H9 (cell line): Measurements from ENCODE around the gene NCAM1. TPM values are rescaled to one million over a fixed set of nuclear protein-coding genes. Genes with fewer than 3 reads are reported as not detected.
"Not testable (repeated sequence)": the region's sequence is repeated elsewhere in the genome, so short reads cannot be mapped to it uniquely, and the experiment has no call there.

ENCODE experiments used
- DNase-seq: peaks from one replicate; pipeline ENCODE4 v3.0.0-alpha.2; 2017
- H2AFZ ChIP-seq: one replicate; pipeline ENCODE4 v1.6.1; 2013; ENCODE audit warnings: mild to moderate bottlenecking, low read length, control low read depth, moderate library complexity
- H2AK5ac ChIP-seq: 2 replicates; pipeline ENCODE4 v1.6.1; 2013; ENCODE audit warnings: low read length, control low read depth, mixed read lengths; ENCODE audit not compliant: insufficient read length
- H2BK120ac ChIP-seq: one replicate; pipeline ENCODE4 v1.6.1; 2013; ENCODE audit warnings: low read depth, mild to moderate bottlenecking, low read length, control low read depth, inconsistent platforms; ENCODE audit not compliant: poor library complexity, severe bottlenecking
- H2BK12ac ChIP-seq: 2 replicates; pipeline ENCODE4 v1.6.1; 2013; ENCODE audit warnings: low read length, control low read depth, mixed read lengths, low read depth; ENCODE audit not compliant: insufficient read length
- H2BK15ac ChIP-seq: 2 replicates; pipeline ENCODE4 v1.6.1; 2013; ENCODE audit warnings: low read depth, low read length, control low read depth
- H2BK20ac ChIP-seq: one replicate; pipeline ENCODE4 v1.6.1; 2013; ENCODE audit warnings: low read depth, mild to moderate bottlenecking, low read length, control low read depth, inconsistent platforms; ENCODE audit not compliant: poor library complexity, severe bottlenecking
- H2BK5ac ChIP-seq: 2 replicates; pipeline ENCODE4 v1.6.1; 2013; ENCODE audit warnings: low read length, control low read depth, mixed read lengths; ENCODE audit not compliant: insufficient read length
- H3K14ac ChIP-seq: 2 replicates; pipeline ENCODE4 v1.6.1; 2013; ENCODE audit warnings: low read length, control low read depth; ENCODE audit not compliant: insufficient read depth
- H3K18ac ChIP-seq: 2 replicates; pipeline ENCODE4 v1.6.1; 2013; ENCODE audit warnings: low read depth, mild to moderate bottlenecking, mixed read lengths, low read length, control low read depth; ENCODE audit not compliant: insufficient read length
- H3K23ac ChIP-seq: 2 replicates; pipeline ENCODE4 v1.6.1; 2013; ENCODE audit warnings: low read length, control low read depth, mixed read lengths, low read depth; ENCODE audit not compliant: insufficient read length
- H3K23me2 ChIP-seq: 2 replicates; pipeline ENCODE4 v1.6.1; 2013; ENCODE audit warnings: low read depth, mild to moderate bottlenecking, mixed read lengths, low read length, control low read depth; ENCODE audit not compliant: insufficient read length, poor library complexity, severe bottlenecking
- H3K27ac ChIP-seq: 2 replicates; pipeline ENCODE4 v1.5.1; 2013; ENCODE audit warnings: low read length, control low read depth, mixed read lengths, low read depth; ENCODE audit not compliant: insufficient read length
- H3K27me3 ChIP-seq: 2 replicates; pipeline ENCODE4 v1.6.1; 2013; ENCODE audit warnings: low read length, control low read depth, inconsistent platforms; ENCODE audit not compliant: insufficient read depth
- H3K4ac ChIP-seq: 2 replicates; pipeline ENCODE4 v1.6.1; 2013; ENCODE audit warnings: low read depth, mild to moderate bottlenecking, control low read depth, inconsistent platforms, low read length, moderate library complexity
- H3K4me1 ChIP-seq: 2 replicates; pipeline ENCODE4 v1.6.1; 2013; ENCODE audit warnings: low read length, control low read depth, inconsistent platforms; ENCODE audit not compliant: insufficient read depth
- H3K4me2 ChIP-seq: 2 replicates; pipeline ENCODE4 v1.6.1; 2013; ENCODE audit warnings: low read length, control low read depth, mixed read lengths; ENCODE audit not compliant: insufficient read length, insufficient read depth
- H3K56ac ChIP-seq: 2 replicates; pipeline ENCODE4 v1.6.1; 2013; ENCODE audit warnings: low read depth, mild to moderate bottlenecking, mixed read lengths, low read length, control low read depth; ENCODE audit not compliant: insufficient read length
- H3K79me1 ChIP-seq: 2 replicates; pipeline ENCODE4 v1.6.1; 2013; ENCODE audit warnings: low read depth, mild to moderate bottlenecking, moderate library complexity, low read length, control low read depth, inconsistent platforms; ENCODE audit not compliant: insufficient read depth, poor library complexity, severe bottlenecking
- H3K79me2 ChIP-seq: 2 replicates; pipeline ENCODE4 v1.6.1; 2013; ENCODE audit warnings: low read length, control low read depth, inconsistent platforms; ENCODE audit not compliant: insufficient read depth
- H3K9ac ChIP-seq: 2 replicates; pipeline ENCODE4 v1.6.1; 2013; ENCODE audit warnings: low read length, control low read depth, mixed read lengths; ENCODE audit not compliant: insufficient read length; ENCODE audit errors: extremely low read depth
- H3K9me3 ChIP-seq: one replicate; pipeline ENCODE4 v1.6.1; 2013; ENCODE audit warnings: low read depth, low read length, inconsistent platforms; ENCODE audit not compliant: control insufficient read depth
- H3T11ph ChIP-seq: one replicate; pipeline ENCODE4 v1.6.1; 2013; ENCODE audit warnings: mild to moderate bottlenecking, low read length, control low read depth, inconsistent platforms
- H4K20me1 ChIP-seq: one replicate; pipeline ENCODE4 v1.6.1; 2013; ENCODE audit not compliant: control insufficient read depth, insufficient read length, insufficient read depth
- H4K5ac ChIP-seq: 2 replicates; pipeline ENCODE4 v1.6.1; 2013; ENCODE audit warnings: low read depth, mild to moderate bottlenecking, mixed read lengths, low read length, control low read depth; ENCODE audit not compliant: insufficient read length
- H4K8ac ChIP-seq: replicated peaks from 2 replicates; pipeline ENCODE4 v1.6.1; 2013; ENCODE audit warnings: low read length, control low read depth, mixed read lengths, low read depth; ENCODE audit not compliant: insufficient read length
- H4K91ac ChIP-seq: 2 replicates; pipeline ENCODE4 v1.6.1; 2013; ENCODE audit warnings: low read depth, mild to moderate bottlenecking, moderate library complexity, mixed read lengths, low read length, control low read depth; ENCODE audit not compliant: insufficient read length
- H3K27ac Mint-ChIP-seq, 3 experiments: 2 replicates in 2 of 3; 3 replicates in 1 of 3; pipeline ENCODE4 v1.8.0; 2020 to 2021; ENCODE audit warnings: mixed read lengths in 3 of 3, mild to moderate bottlenecking in 1 of 3, moderate library complexity in 1 of 3
- H3K27me3 Mint-ChIP-seq: 2 replicates; pipeline ENCODE4 v1.8.0; 2021; ENCODE audit warnings: low read depth, mild to moderate bottlenecking, moderate library complexity, mixed read lengths
- H3K36me3 Mint-ChIP-seq, 3 experiments: 2 replicates in 2 of 3; 3 replicates in 1 of 3; pipeline ENCODE4 v1.8.0; 2020 to 2021; ENCODE audit warnings: low read depth in 3 of 3, mixed read lengths in 3 of 3; ENCODE audit not compliant: insufficient read depth in 1 of 3
- H3K4me1 Mint-ChIP-seq, 2 experiments: 2 replicates each; pipeline ENCODE4 v1.8.0; 2020; ENCODE audit warnings: mixed read lengths in 2 of 2
- H3K4me3 Mint-ChIP-seq, 2 experiments: 2 replicates in 1 of 2; 3 replicates in 1 of 2; pipeline ENCODE4 v1.8.0; 2020 to 2021; ENCODE audit warnings: mild to moderate bottlenecking in 2 of 2, mixed read lengths in 2 of 2, moderate library complexity in 1 of 2
- H3K9me3 Mint-ChIP-seq, 2 experiments: 2 replicates in 1 of 2; 3 replicates in 1 of 2; pipeline ENCODE4 v1.8.0; 2020; ENCODE audit warnings: mild to moderate bottlenecking in 2 of 2, mixed read lengths in 2 of 2, moderate library complexity in 1 of 2
- CTCF ChIP-seq: fragments of 200-600 bp; sonication (generic); conservative IDR thresholded peaks from 3 replicates; pipeline ENCODE4 v1.8.0; 2021; ENCODE audit warnings: antibody characterized with exemption, mild to moderate bottlenecking
- WGBS: extraction: QIAGEN DNeasy Blood & Tissue Kit; methylation state at CpG from one replicate; pipeline ENCODE4 v1.1.7; 2013; ENCODE audit warnings: missing lambda C conversion rate, low lambda C conversion rate, mixed read lengths; ENCODE audit not compliant: insufficient read length; ENCODE audit errors: extremely low coverage; 5-methylcytosine and 5-hydroxymethylcytosine counted together
- total RNA-seq: library from RNA; stranded (reverse); gene quantifications from 2 replicates; pipeline ENCODE4 v1.2.1, GENCODE V29; 2021

NCAM1 gene
- total RNA-seq, 1 experiment from 2014 or later, result 2.5 TPM

DNA sequence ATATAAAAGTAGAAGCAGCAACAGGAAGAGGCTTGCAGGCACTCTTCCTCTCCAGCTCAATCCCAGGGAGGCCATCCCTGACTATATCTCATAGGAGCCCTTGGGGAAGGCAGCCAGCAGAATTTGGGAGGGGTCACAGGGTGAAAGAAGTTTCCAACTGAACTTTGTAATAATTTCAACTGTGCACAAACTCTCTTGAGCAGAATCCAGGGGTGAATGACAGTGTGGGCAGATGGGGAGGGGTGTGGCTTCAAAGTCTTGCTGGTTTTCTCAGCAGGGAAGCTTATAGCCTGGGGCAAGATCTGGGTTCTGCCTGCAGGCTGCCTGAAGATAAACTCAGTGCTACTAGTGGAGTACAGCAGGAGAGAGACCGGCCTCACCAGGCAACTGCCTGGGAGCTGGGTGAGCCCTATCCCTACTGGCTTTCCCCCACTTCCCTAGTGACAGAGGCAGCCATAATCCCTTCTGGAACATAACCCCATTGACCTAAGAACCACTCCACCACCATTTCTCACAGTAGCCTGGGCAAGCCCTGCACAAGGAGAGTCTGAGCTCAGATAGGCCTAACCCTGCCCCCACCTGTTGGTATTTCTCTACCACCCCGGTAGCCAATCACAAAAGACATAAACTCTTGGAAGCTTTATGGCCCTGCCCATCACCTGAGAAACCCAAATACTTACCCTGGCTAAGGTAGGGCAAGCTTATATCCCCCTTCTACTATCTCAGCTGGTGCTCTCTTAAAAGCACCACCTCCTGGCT, 335.4 kb downstream of the NCAM1 start:
- Histone ChIP-seq H2BK120ac (no peak overlapping the region), H3K79me2 (no peaks in the 10 kb centered on the region), H3K56ac (no peak overlapping the region), H4K91ac (no peak overlapping the region), H3K4ac (no peak overlapping the region), H2BK12ac (no peak overlapping the region), H2BK5ac (no peak overlapping the region), H3K4me1 (peaks cover 8% of the 10 kb centered on the region; the same call in 1 of the 2 replicates), H3T11ph (no peak overlapping the region), H2AK5ac (no peak overlapping the region), H3K14ac (no peak overlapping the region), H3K23me2 (no peaks in the 10 kb centered on the region), H3K79me1 (no peaks in the 10 kb centered on the region), H2AFZ (no peak overlapping the region), H3K9ac (no peak overlapping the region), H3K9me3 (no peaks in the 10 kb centered on the region), H4K5ac (no peak overlapping the region), H3K27ac (no peak overlapping the region), H3K27me3 (no peaks in the 10 kb centered on the region), H2BK20ac (no peak overlapping the region), H3K4me2 (no peak overlapping the region), H3K18ac (no peak overlapping the region), H4K8ac (no peak overlapping the region), H4K20me1 (no peaks in the 10 kb centered on the region), H3K23ac (no peak overlapping the region), H2BK15ac (no peak overlapping the region)
- H3K9me3 Mint-ChIP-seq, result no peaks in the 10 kb centered on the region
- no peak for TF ChIP-seq CTCF
- H3K27me3 Mint-ChIP-seq, result peaks cover 14% of the 10 kb centered on the region
- peak overlapping the region in 1 of 3 experiments; percentile 66; a peak in 1 of 7 replicates for H3K27ac Mint-ChIP-seq
- H3K4me1 Mint-ChIP-seq, result peaks cover 16 to 17% of the 10 kb centered on the region in 2 experiments
- WGBS, result no CpG with 5 or more reads among the region's 2 CpGs
- peak; percentile 37 for DNase-seq
- H3K4me3 Mint-ChIP-seq, result no peak overlapping the region; a peak in 1 of 5 replicates
- no peaks in the 10 kb centered on the region for H3K36me3 Mint-ChIP-seq

- H3K23me2 ChIP-seq, H2BK5ac ChIP-seq, H2AFZ ChIP-seq, H3K9me3 ChIP-seq, H3K36me3 Mint-ChIP-seq, H4K5ac ChIP-seq, H3K56ac ChIP-seq, H4K8ac ChIP-seq, H3K9ac ChIP-seq, H3T11ph ChIP-seq, H3K27me3 ChIP-seq, H2BK20ac ChIP-seq, H2AK5ac ChIP-seq, H3K27ac ChIP-seq, H2BK120ac ChIP-seq, H3K14ac ChIP-seq, H3K23ac ChIP-seq, H3K4ac ChIP-seq, H2BK15ac ChIP-seq, H3K27ac Mint-ChIP-seq, H4K20me1 ChIP-seq, H3K4me2 ChIP-seq, H4K91ac ChIP-seq, H3K9me3 Mint-ChIP-seq, H2BK12ac ChIP-seq, H3K4me3 Mint-ChIP-seq, DNase-seq, H3K79me1 ChIP-seq, H3K79me2 ChIP-seq, H3K18ac ChIP-seq, H3K4me1 ChIP-seq: not testable (repeated sequence)
- Mint-ChIP-seq H3K27me3 (peaks cover 16% of the 10 kb centered on the region), H3K4me1 (peaks cover 14% of the 10 kb centered on the region in 2 experiments)
- WGBS, result no CpG with 5 or more reads among the region's 3 CpGs
Observed at GRCh38 chr11:113298496-113298895, 337.3 kb downstream of the NCAM1 start.
